Measurements from ENCODE around the gene COL24A1.

- TF ChIP-seq CTCF (conservative IDR thresholded peaks at IDR 0.05; ENCODE audit: low read depth, low read length) = peak; percentile 53; the same call in 1 of the 2 replicates
- TF ChIP-seq EZH2 (IDR thresholded peaks at IDR 0.05; ENCODE audit: borderline replicate concordance, low read depth, low read length, poor library complexity, severe bottlenecking) = no peak
Measured at GRCh38 chr1:85911742-85912141, 244.8 kb downstream of the COL24A1 start.

Data from A673 (cell line).